ENCODE measurements around the gene MAMLD1. TPM values are rescaled to one million over a fixed set of nuclear protein-coding genes. Genes with fewer than 3 reads are reported as not detected.

Gene MAMLD1
- total and polyA plus RNA-seq, 2 donors (not counting 3 experiments of a cell fraction or from before 2014, with no cell fraction given): 2.5 to 5.6 TPM

DNA sequence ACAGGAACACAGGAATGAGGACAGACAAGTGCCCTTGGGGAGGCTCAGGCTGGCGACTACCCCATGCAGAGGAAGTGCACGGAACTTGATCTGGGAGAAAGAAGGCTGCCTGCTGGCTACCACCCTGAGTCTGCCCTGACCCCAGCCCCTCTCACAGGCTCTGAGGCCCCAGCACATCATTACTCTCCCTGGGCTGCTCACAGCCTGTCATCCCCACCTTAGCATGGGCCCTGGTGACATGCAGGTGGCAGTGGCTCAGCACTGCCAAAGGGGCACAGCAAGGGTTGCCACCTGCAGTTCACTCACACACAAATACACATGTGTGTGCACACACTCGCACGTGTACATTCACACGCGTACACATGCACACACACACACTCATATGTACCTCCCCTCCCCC, 26.1 kb upstream of the MAMLD1 start:
- Histone ChIP-seq H3K9me3 (replicated peaks; ENCODE audit: control insufficient read depth, insufficient read depth, low read length) (no peaks in the 10 kb centered on the region), H3K36me3 (ENCODE audit: control insufficient read depth in 2 of 2, extremely low read depth in 1 of 2, insufficient read depth in 2 of 2, low read length in 2 of 2) (no peaks in the 10 kb centered on the region)
- CTCF ChIA-PET: no interaction called here

More for the DNA sequence above, 26.1 kb upstream of the MAMLD1 start:
- TF ChIP-seq MYC (IDR thresholded peaks at IDR 0.05; ENCODE audit: low read depth, low read length): no peak
- TF ChIP-seq, protein P1, sequence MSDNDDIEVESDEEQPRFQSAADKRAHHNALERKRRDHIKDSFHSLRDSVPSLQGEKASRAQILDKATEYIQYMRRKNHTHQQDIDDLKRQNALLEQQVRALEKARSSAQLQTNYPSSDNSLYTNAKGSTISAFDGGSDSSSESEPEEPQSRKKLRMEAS (IDR thresholded peaks at IDR 0.05; ENCODE audit: insufficient read depth, insufficient read length): no peak
- no peak for TF ChIP-seq GATA2 (IDR thresholded peaks at IDR 0.05; ENCODE audit: insufficient read depth, insufficient read length, low read depth, low read length)
- no peak for TF ChIP-seq EZH2 (IDR thresholded peaks at IDR 0.05; ENCODE audit: borderline replicate concordance, low read depth, low read length, severe bottlenecking)
- no peak for TF ChIP-seq CTCF (IDR thresholded peaks at IDR 0.05; ENCODE audit: extremely low read depth in 1 of 2, insufficient read depth in 1 of 2, low read depth in 1 of 2, low read length in 2 of 2)
- TF ChIP-seq JUN (IDR thresholded peaks at IDR 0.05; ENCODE audit: borderline replicate concordance, insufficient read depth, insufficient read length, low read depth): no peak
- TF ChIP-seq POLR2A (IDR thresholded peaks at IDR 0.05; ENCODE audit: low read depth, low read length): no peak
- no peak for TF ChIP-seq FOS (IDR thresholded peaks at IDR 0.05; ENCODE audit: borderline replicate concordance, insufficient read depth, low read length)
- no peak for TF ChIP-seq POLR2AphosphoS5 (IDR thresholded peaks at IDR 0.05; ENCODE audit: insufficient read depth, low read depth, low read length)
- DNase-seq (ENCODE audit: low read depth, low spot score) (no peak), FAIRE-seq (no peak)
- no peaks in the 10 kb centered on the region for H3K79me2 ChIP-seq (ENCODE audit: control insufficient read depth, insufficient read depth, low read length)
- H3K27ac ChIP-seq (ENCODE audit: insufficient read depth, low read depth, low read length): no peak overlapping the region
- dilution Hi-C loops (cut with MboI; ENCODE audit: extremely low pct_ligation_motif_present, low sequenced_read_pairs) (no loop called here), intact Hi-C loops (cut with micrococcal nuclease) (no loop called here)
- H4K20me1 ChIP-seq (replicated peaks; ENCODE audit: control insufficient read depth, extremely low read depth, insufficient read depth, low read length): no peaks in the 10 kb centered on the region
- POLR2A ChIA-PET: no interaction called here
- no peaks in the 10 kb centered on the region for H3K27me3 ChIP-seq (ENCODE audit: control insufficient read depth in 2 of 2, insufficient read depth in 2 of 2, low read length in 2 of 2)
- no peak overlapping the region for H3K4me2 ChIP-seq (ENCODE audit: insufficient read depth, low read length)
- no peak overlapping the region for H2AFZ ChIP-seq (ENCODE audit: low read depth, low read length)
- H3K4me3 ChIP-seq (replicated peaks in 1 of 3; ENCODE audit: insufficient read depth in 1 of 3, low read depth in 1 of 3, low read length in 3 of 3): no peak overlapping the region
- H3K9ac ChIP-seq (replicated peaks; ENCODE audit: extremely low read depth, insufficient read depth, low read length): no peak overlapping the region
- no peaks in the 10 kb centered on the region for H3K9me1 ChIP-seq (replicated peaks; ENCODE audit: control insufficient read depth, extremely low read depth, insufficient read depth, low read length)
- BruUV-seq (replicated peaks): no TSS peak
- H3K4me1 ChIP-seq (ENCODE audit: control insufficient read depth, extremely low read depth, insufficient read depth, low read length): no peaks in the 10 kb centered on the region

All from endothelial cell of umbilical vein (primary cell).